Peyer's patch (tissue), 4 donors: ENCODE measurements around the gene PZP. TPM values are rescaled to one million over a fixed set of nuclear protein-coding genes. Genes with fewer than 3 reads are reported as not detected.

Experiments used
- DNase-seq, 3 donors: peaks; one replicate each; pipeline ENCODE4 v3.0.0-alpha.2; 2017 to 2019
- H3K27ac ChIP-seq, 4 donors: fragments of 200-600 bp; sonication (generic); one replicate each; pipeline ENCODE4 v1.5.1; 2016 to 2019
- H3K27me3 ChIP-seq, 2 donors: fragments of 200-600 bp; sonication (generic); one replicate each; pipeline ENCODE4 v1.5.1; 2019
- H3K36me3 ChIP-seq, 3 donors: fragments of 200-600 bp; sonication (generic); one replicate each; pipeline ENCODE4 v1.5.1; 2016 to 2019
- H3K4me1 ChIP-seq, 4 donors: fragments of 200-600 bp; sonication (generic); one replicate each; pipeline ENCODE4 v1.5.1; 2016 to 2019
- H3K4me3 ChIP-seq, 4 donors: fragments of 200-600 bp; sonication (generic); 1 replicate in 3 of 4; 2 replicates in 1 of 4; pipeline ENCODE4 v1.5.1; 2016 to 2019; ENCODE audit warnings: mild to moderate bottlenecking in 1 of 4
- H3K9me3 ChIP-seq, 4 donors: fragments of 200-600 bp; sonication (generic); one replicate each; pipeline ENCODE4 v1.5.1; 2016 to 2019; ENCODE audit warnings: mild to moderate bottlenecking in 1 of 4
- POLR2A ChIP-seq, 2 donors: fragments of 450-650 bp; IDR thresholded peaks; one replicate each; pipeline ENCODE4 v1.5.1; 2017; ENCODE audit warnings: antibody characterized with exemption in 2 of 2, mild to moderate bottlenecking in 2 of 2, moderate library complexity in 2 of 2
- total RNA-seq, 4 donors: library from RNA; depleted of rRNA; stranded (reverse); fragments of >200 nt; gene quantifications; one replicate each; pipeline ENCODE4 v1.1.0, GENCODE V29; 2016
- TF ChIP-seq, protein P1 (sequence below), 6 experiments: fragments of 450-650 bp in 4 of 6; fragments of 200-600 bp in 2 of 6; sonication (generic) in 1 of 6; IDR thresholded peaks; one replicate each; pipeline ENCODE4 v1.5.1; 2017 to 2019; ENCODE audit warnings: antibody characterized with exemption in 6 of 6, mild to moderate bottlenecking in 3 of 6, moderate library complexity in 1 of 6

PZP gene
- total RNA-seq, 4 donors from 2014 or later, result not detected

- Histone ChIP-seq H3K27me3 (no peaks in the 10 kb centered on the region), H3K36me3 (no peaks in the 10 kb centered on the region), H3K4me3 (no peak overlapping the region), H3K4me1 (peaks cover 0 to 6% (median 0%) of the 10 kb centered on the region in 4 donors), H3K27ac (no peak overlapping the region), H3K9me3 (no peaks in the 10 kb centered on the region)
- TF ChIP-seq, protein P1, sequence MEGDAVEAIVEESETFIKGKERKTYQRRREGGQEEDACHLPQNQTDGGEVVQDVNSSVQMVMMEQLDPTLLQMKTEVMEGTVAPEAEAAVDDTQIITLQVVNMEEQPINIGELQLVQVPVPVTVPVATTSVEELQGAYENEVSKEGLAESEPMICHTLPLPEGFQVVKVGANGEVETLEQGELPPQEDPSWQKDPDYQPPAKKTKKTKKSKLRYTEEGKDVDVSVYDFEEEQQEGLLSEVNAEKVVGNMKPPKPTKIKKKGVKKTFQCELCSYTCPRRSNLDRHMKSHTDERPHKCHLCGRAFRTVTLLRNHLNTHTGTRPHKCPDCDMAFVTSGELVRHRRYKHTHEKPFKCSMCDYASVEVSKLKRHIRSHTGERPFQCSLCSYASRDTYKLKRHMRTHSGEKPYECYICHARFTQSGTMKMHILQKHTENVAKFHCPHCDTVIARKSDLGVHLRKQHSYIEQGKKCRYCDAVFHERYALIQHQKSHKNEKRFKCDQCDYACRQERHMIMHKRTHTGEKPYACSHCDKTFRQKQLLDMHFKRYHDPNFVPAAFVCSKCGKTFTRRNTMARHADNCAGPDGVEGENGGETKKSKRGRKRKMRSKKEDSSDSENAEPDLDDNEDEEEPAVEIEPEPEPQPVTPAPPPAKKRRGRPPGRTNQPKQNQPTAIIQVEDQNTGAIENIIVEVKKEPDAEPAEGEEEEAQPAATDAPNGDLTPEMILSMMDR (IDR thresholded peaks at IDR 0.05), result no peak
- no peak for TF ChIP-seq POLR2A (IDR thresholded peaks at IDR 0.05)
- DNase-seq, result no peak
Measured at GRCh38 chr12:9120487-9121184, 87.6 kb downstream of the PZP start.

- TF ChIP-seq POLR2A (IDR thresholded peaks at IDR 0.05), result no peak
- TF ChIP-seq, protein P1 (IDR thresholded peaks at IDR 0.05), result no peak
- Histone ChIP-seq H3K36me3 (no peaks in the 10 kb centered on the region), H3K27me3 (no peaks in the 10 kb centered on the region), H3K27ac (peak overlapping the region in 2 of 4 donors; percentile 45 to 77), H3K4me1 (no peaks in the 10 kb centered on the region), H3K9me3 (no peaks in the 10 kb centered on the region), H3K4me3 (no peak overlapping the region)
- peak in 1 of 3 donors; percentile 48 for DNase-seq
Measured at GRCh38 chr12:9118158-9118557, 90.0 kb downstream of the PZP start.

DNA sequence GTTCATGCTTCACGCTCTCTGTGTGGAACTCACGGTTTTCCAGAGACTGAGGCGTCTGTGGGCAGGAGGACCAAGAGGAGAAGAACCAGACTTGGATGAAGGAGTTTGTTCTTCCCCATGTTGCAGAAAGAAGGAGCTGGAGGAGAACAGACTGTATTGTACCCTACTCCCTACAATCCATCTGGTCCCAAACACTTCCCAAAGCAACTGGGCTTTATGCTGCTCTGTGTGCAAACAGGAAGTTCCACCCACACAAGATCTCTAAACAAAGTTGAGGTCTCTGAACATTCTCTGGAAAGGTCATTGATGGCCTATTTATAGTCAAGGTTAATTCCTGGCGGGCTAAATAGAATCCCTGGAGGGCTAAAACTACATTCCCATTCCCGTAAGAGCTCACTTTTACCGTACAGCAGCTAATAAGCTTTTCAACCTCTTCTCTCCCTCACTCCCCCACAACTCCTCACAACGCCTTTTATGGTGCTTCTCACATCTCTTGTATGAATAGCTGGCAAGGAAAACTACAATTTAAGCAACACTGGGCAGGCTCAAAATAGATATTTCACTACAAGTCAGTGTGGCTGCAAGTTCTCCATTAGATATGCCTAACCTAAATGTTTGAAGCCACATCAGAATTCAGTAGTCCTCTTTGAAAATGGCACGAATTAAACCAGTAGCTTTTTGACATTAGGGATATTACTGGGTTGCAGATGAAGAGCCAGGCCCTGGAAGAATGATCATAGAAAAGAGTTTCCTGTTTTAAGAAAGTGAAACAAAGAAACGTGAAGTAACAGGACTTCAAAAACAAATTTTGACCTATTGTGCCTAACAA, 92.2 kb downstream of the PZP start, which contains the start of gene A2M:
Gene A2M (minus strand): TSS at position 189 of the 829 bp plus-strand sequence. CDS start 70 bp downstream, at position 119.
- no peak for TF ChIP-seq POLR2A (IDR thresholded peaks at IDR 0.05)
- TF ChIP-seq, protein P1 (IDR thresholded peaks at IDR 0.05), result no peak

GRCh38 chr12:9114946-9115345, 93.2 kb downstream of the PZP start:
- no peak for DNase-seq
- peak overlapping the region in 2 of 4 donors; percentile 26 to 77 for H3K27ac ChIP-seq
- no peak for TF ChIP-seq POLR2A (IDR thresholded peaks at IDR 0.05)
- TF ChIP-seq, protein P1 (IDR thresholded peaks at IDR 0.05), result no peak
- no peaks in the 10 kb centered on the region for H3K36me3 ChIP-seq
- H3K4me3 ChIP-seq, result peak overlapping the region in 2 of 4 donors; percentile 44
- no peaks in the 10 kb centered on the region for H3K9me3 ChIP-seq
- no peaks in the 10 kb centered on the region for H3K27me3 ChIP-seq
- no peaks in the 10 kb centered on the region for H3K4me1 ChIP-seq

More for the DNA sequence above, 92.2 kb downstream of the PZP start, which contains the start of gene A2M:
- Histone ChIP-seq H3K4me1 (no peaks in the 10 kb centered on the region), H3K27me3 (no peaks in the 10 kb centered on the region), H3K4me3 (peak within 1 kb of the TSS in 2 of 4 donors; percentile 44), H3K9me3 (no peaks in the 10 kb centered on the region), H3K27ac (peak within 1 kb of the TSS in 3 of 4 donors; percentile 26 to 77 (median 67)), H3K36me3 (no peaks in the 10 kb centered on the region)
- no peak for DNase-seq

GRCh38 chr12:9113987-9114309, 94.2 kb downstream of the PZP start:
- H3K4me3 ChIP-seq, result peak overlapping the region in 2 of 4 donors; percentile 44
- no peaks in the 10 kb centered on the region for H3K27me3 ChIP-seq
- DNase-seq, result no peak
- TF ChIP-seq, protein P1 (IDR thresholded peaks at IDR 0.05), result no peak
- TF ChIP-seq POLR2A (IDR thresholded peaks at IDR 0.05), result no peak
- H3K4me1 ChIP-seq, result no peaks in the 10 kb centered on the region
- no peaks in the 10 kb centered on the region for H3K9me3 ChIP-seq
- peak overlapping the region in 1 of 4 donors; percentile 48 for H3K27ac ChIP-seq
- H3K36me3 ChIP-seq, result no peaks in the 10 kb centered on the region
